GM23248 (cell line): ENCODE data around the gene TMEM132A.

Experiments
- EZH2 ChIP-seq: fragments of 200-600 bp; sonication (generic); IDR thresholded peaks from 2 replicates; pipeline ENCODE4 v1.6.1; 2018; ENCODE audit warnings: antibody characterized with exemption, mild to moderate bottlenecking; ENCODE audit not compliant: insufficient read depth, poor library complexity, severe bottlenecking
- EZH2phosphoT487 ChIP-seq: fragments of 200-600 bp; sonication (generic); IDR thresholded peaks from 2 replicates; pipeline ENCODE4 v1.6.1; 2018; ENCODE audit warnings: antibody characterized with exemption, moderate library complexity, mild to moderate bottlenecking, low read depth; ENCODE audit not compliant: insufficient read depth

GRCh38 chr11:60914633-60915247 lies 9.5 kb upstream of the TMEM132A start:
- TF ChIP-seq EZH2 (no peak), EZH2phosphoT487 (no peak)
